SKM-1 treated with dmso at 0.1 percent for 144 hours (cell line): Measurements from ENCODE around the gene TBX1.

Source experiments
- DNase-seq: peaks from one replicate; lab custom pipeline; 2025; ENCODE audit not compliant: unreplicated experiment; lab: John Stamatoyannopoulos, UW

Gene TBX1

GRCh38 chr22:19737846-19738663, 22.5 kb upstream of the TBX1 start:
- no peak for DNase-seq

GRCh38 chr22:19738664-19739447, 21.7 kb upstream of the TBX1 start:
- no peak for DNase-seq

DNA sequence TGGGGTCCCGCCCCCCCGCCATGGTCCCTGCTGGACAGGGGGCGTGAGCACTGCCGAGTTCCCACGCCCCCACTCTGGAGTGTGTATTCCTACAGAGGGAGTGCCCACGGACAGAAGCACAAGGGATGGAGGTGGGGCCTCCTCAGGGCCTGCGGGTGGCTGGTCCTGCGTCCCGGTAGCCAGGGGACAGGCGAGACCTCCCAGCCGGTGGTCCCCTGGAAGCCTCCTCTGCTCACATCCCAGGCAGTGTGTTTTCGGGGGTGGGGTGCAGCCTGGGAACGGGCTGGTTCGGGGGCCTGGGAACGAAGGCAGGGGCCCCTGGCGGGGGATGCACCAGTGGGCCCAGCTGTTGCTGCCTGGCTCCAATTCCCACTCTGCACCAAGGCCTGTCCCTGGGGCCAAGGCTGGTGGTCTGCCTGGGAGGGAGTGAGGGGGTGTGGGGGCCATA, 21.1 kb upstream of the TBX1 start:
- DNase-seq, result no peak

DNA sequence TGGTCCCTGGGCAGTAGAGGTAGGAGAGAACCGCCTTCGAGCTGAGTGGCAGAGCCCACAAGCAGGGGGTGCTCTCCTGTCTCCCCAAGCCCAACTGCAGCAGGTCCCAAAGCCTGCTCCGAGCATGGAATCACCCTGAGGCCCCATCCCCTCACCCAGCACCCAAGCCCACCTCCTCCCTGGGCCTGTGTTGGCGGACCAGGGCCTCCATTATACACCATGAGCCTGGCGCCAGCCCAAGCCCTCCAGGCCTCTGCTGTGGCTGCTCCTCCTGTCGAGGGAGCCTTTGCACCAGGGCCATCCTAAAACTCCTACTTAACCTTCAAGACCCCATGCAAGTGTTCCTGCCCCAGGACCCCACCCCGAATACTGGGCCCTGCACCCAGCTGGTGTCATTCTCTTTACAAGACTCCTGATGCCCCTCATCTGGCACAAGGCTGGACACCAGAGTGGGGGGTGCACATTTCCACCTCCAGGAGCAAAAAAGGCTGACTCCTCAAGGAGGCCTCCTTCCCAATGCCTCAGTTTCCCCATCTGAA, 20.6 kb upstream of the TBX1 start:
- no peak for DNase-seq

- no peak for DNase-seq
These were observed 20.0 kb upstream of the TBX1 start for GRCh38 chr22:19740586-19740985.

- DNase-seq, result no peak
These were observed 19.5 kb upstream of the TBX1 start for GRCh38 chr22:19741053-19741452.

DNA sequence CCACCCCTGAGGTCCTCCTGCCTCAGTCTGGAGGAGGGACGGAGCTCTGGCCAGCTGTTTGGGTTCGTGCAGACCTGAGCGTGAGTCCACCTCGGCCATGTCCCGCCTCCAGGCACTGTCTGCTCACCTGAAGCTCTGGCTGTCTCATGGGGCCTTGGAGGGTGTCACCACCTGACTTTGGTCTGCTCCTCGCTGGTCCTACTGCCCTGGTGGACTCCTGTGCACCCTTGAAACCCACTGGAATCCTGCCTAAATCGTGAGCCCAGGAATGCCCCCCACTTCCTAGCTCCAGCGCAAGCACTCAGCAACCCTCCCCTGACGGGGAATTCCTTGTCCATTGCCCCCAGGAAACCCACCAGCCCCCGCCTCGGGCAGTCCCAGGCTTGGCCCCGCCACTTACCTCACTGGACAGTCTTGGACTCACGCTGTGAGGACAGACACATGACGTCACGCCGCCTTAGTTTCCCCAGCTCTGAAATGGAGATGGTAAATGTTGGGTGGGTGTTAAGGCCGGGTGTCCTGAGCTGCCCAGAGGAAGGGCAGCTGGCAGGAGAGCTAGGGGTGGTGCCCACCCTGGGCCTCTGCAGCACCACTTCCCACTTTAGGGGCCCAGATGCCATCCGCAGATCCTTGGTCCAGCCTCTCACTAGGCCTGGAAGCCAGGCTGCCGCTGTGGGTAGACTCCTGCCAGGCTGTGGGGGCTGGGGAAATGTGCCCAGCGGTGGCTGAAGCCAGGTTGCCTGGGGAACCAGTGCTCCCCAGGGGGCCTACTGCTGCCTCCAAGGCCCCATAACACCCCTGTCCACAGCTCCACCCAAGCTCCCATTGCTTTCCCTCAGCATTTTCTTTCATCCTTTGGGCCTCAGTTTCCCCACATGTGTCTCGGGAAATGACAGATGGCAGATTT, 18.2 kb upstream of the TBX1 start:
- no peak for DNase-seq

DNA sequence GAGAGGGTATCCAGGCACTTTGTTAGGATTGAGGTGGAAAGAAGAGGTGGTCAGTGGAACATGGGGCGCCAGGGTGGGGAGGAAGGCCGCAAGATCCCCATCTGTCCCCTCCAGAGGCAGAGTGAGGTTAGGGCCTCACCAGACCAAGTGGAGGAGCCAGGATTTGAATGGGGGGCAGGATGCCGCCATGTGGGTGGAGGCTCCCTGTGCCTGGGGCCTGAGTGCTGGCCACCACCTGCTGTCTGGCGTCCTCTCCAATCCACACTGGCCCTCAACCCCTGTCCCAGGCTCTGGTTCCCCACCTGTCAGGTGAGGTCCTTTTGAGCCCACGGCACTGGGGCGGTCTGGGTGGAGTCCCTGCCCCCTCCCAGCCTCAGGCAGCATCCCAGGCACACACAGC, 17.5 kb upstream of the TBX1 start:
- no peak for DNase-seq

DNA sequence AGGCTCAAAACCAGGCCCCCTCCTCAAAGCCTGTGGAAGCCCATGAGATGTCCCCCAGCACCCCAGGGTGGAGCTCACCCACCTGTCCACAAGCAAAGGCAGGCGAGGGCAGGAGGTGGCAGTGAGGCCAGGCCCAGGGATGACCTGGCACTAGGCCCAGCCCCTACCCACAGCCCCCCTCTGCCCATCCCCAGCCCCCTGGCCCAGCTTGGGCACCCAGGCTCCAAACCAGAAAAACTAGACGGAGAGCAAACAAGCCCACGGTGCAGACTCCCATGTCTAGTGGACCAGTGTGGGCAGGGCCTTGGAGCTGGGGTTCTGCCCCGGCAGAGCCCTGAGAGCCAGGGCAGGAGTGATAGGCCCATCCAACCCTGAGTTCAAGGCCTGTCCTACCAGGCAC, 16.9 kb upstream of the TBX1 start:
- no peak for DNase-seq

DNA sequence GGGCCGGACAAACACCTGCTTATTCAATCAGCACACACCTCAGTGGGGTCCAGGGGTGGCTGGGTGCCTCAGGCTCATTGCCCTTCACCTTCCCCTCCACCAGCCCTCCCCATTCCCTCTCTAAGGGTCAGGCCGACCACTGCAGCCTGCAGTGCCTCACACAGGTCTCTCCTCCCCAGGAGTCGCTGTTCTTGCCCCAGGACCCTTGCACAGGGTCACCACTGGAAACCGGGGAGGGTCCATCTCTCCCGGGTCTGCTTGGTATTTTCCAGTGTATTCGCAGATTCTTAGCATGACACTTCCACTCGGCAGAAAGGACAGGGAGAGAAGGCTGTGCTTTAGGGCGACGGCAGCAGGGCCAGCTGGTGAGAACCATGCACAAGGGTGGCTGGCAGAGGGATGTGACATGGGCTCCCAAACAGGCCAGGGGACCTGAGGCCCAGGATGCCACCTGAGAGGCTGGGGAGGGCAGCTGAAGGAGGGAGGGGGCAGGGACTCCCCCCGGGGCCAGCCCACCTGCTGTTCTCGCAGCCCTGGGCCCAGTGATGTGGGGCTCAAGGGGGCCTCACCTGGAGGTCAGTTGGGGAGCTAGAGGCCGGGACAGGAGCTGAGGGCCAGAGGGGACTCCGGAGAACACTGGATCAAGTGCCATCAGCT, 16.1 kb upstream of the TBX1 start:
- DNase-seq, result no peak

DNA sequence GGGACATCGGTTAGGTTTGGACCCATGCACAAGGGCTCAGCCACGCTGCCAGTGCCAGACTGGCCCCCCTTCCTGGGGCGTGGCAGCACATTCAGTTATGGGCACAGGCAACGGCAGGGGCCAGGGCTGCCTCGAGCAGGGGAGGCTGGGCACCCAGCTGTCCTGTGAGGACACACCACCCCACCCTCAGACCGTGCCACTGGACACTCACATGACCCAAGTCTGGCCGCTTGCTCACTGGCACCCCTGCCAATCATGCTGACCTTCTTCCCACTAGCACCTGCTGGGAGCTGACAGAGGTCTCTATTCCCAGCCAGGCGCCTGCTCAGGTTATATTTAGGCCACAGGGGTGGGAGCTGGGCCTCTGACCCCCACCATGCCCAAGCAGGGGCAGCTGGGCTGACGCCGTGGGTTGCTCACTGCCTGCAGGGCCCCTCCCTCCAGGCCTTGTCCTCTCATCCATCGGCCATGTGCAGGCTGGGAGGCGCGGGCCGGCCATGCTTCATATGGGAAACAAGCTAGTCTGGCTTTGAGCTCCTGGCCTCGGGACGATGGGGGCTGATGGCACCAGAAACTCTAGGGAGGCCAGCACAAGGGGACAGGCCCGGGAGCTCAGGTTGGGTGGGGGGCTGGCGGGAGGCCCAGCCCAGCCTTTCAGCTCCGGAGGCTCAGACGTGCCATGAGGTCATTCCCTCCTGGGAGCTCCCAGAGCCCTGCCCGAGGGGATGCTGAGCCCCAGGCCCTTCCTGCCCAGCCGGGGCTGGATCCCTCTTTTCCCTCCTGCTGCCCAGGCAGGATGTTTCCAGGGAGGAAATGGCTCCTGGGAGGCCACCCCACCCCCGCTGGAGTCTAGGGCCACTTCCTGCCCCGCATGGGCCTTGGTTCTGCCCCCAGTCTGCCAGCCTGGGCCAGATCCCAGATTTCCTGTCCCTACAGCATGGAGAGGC, 15.2 kb upstream of the TBX1 start:
- DNase-seq, result no peak

GRCh38 chr22:19746726-19747125, 13.9 kb upstream of the TBX1 start:
- DNase-seq, result no peak

- no peak for DNase-seq
These were observed 13.0 kb upstream of the TBX1 start for GRCh38 chr22:19747551-19747950.

DNA sequence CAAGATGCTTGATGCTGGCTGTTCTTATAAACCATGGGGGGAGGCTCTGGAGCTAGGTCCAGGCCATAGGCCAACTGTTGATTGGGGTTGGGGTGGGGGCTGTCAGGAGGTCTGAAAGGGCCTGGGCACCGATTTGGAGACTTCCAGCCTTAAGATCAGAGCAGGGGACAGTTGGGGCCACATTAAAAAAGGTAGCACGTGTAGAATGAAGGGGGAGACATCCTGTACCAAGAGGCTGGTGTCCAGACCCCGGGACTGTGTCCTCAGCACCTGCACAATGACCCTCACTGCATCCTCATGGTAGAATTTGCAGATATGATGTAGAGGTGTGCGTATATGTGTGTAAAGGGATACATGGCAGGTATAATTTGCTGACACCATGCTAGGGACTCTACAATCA, 12.4 kb upstream of the TBX1 start:
- DNase-seq, result no peak

GRCh38 chr22:19748991-19749664, 11.4 kb upstream of the TBX1 start:
- no peak for DNase-seq

DNA sequence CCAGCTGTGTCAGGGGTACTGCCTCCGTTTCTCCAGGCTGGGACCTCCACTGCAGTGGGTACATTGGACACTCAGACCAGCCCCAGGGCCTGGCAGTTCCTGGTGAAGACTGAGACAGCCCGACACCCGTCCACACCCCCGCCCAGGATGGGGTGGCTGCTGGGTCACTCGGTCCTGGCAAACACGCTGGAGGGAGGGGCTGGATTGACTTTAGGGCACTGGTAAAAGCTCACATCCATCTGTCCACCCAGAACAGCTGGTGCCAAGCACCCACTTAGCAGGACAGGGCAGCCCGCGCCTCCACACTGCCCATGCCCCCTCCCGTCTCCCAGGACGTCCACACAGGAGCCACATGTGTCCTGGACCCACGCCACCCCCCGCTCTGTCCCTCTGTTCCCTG, 10.7 kb upstream of the TBX1 start:
- no peak for DNase-seq

DNA sequence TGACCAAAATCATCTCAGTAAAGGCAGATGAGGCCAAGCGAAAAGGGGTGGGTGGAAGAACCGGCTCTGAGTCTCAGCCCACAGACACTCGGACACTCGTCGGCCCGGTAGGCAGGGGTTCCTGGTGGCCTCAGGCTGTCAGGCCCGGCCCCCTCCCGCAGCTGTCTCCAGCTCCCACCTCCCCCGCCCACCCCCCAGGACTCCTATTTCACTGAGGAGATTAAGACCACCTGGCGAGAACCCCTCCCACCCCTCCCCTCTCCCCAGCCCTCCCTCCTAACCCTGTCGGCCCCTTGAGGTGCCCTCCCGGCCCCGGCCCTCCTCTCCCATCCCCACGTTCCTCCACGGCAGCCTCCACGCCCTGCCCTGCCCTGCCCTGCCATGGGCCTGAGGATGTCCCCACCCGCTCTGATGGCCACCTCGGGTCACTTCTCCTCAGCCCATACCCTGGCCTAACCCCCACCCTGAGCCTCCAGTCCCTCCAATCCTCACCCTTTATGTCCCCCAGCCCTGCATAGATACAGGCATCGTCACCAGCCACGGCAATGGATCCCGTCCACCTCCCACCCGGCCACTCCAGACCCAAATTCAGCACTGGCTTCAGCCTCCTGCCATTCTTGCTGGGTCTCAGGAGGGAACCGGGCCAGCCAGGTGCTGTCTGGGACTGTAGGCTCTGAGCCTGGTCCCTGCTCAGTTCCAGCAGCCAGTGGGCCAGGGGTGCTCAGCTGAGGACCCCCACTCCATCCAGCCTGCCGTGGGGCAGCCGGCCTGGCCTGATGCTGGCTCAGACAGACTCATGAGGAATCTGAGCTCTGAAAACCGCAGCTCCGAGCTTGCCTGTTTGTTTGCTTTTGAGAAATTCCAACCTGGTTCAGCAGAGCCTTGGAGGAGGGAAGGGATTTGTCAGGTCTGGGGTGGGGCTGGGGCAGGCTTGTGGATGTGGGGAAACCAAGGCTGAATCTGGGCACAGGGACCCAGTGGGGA, 9.8 kb upstream of the TBX1 start:
- DNase-seq, result no peak
